Inferior parietal cortex (tissue), 1 donor: ENCODE data around the gene DPT.

Source experiments
- DNase-seq: peaks from one replicate; pipeline ENCODE4 v3.0.0-alpha.2; 2016; ENCODE audit errors: extremely low spot score

Gene DPT

DNA sequence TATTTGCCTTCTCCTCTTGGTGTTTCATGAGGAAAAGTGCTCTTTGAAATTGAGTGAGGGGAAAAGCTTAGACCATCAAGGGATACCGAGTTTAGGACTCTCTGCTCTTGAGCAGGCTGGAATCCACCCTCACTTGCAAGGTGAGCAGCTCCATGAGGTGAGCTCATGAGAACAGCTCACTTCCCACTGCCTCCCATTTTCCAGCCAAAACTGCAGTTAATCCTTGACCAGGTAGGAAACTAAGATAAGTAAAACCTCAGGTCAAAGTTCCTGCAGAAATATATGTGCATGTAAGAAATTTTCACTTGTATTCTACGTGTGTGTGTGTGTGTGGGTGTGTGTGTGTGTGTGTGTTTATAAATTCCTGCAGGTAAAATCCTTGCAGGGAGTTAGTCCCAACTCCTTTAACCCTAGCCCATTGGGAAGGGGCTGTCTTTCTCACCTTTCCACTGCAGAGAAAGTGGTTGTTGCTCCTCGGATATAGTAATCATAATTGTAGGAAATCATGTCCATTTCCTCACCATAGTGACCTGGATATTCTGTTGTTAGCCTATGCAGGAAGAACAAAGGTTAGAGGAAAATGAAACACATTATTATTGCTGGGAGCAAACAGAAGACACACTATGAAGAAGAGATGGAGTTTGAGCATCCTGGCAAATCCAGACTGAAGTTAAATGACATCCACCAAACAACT lies 28.3 kb downstream of the DPT start:
- DNase-seq = no peak

- no peak for DNase-seq
These were observed 30.6 kb downstream of the DPT start for GRCh38 chr1:168698453-168698852.

- no peak for DNase-seq
These were observed 31.5 kb downstream of the DPT start for GRCh38 chr1:168697356-168698126.

GRCh38 chr1:168696125-168696760 lies 32.8 kb downstream of the DPT start:
- DNase-seq = no peak

DNA sequence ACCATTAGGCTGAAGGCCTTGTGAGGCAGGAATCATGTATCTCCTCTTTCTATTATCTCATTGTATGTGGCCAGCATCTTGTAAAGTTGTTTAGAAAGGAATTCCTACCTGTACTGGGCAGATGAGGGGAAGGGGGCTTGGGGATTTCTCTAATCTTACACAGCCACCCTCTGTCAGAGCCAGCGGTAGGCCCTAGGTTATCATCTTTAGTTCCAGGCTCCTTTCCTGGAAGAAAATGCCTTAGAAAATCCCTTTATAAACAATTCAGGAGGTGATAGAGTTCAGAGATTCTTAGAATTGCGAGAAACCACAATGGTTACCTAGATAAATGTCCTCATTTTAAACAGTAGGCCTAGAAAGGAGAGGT lies 35.2 kb downstream of the DPT start:
- DNase-seq = no peak

DNA sequence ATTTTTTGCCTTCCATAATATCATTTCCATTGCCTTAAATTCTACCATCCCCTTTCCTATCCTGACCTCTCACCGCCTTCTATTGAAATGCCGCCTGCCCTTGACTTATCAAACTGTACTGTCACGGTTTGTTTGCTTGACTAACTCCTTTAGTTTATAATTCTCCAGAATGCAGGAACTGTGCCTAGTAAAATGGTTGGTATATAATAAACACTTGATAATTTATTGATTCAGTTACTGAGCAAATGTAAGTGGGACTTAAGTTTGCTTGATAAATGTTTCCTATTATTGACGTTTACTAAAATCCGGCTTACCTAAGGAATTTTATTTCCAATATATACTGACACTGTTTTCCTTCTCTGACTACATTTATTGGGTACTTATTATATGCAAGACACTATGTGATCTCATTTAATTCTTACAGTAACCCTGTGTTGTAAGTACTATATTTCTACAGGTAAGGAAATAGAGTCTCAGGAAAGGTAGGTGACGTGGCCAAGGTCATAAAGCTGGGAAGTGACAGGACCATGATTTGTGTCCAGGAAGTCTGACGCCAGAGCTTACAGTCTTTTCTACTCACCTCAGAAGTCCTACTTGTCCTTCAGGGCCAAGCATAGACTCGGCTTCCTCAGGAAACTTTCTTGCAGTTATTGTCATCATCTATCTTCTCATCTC lies 35.7 kb downstream of the DPT start:
- no peak for DNase-seq

GRCh38 chr1:168692472-168692871 lies 36.5 kb downstream of the DPT start:
- DNase-seq = no peak

DNA sequence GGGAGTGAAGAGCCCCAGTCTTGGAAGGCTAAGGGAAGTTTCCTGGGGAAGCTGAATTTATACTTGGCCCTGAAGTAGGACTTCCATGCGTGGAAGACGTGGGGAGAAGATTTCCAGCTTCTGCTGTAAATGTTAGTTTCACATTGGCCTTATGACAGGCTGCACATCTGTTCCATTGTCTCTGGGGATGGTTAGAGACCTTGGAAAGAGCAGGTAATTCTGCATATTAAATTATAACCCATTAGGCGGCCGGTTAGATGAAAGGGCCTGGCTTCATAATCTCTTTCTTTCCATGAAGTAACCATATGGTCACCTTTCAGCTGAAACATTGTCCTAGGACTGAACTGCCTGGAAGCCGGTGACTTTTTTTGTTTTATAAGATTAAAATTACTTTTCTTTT lies 37.5 kb downstream of the DPT start:
- DNase-seq = no peak

DNA sequence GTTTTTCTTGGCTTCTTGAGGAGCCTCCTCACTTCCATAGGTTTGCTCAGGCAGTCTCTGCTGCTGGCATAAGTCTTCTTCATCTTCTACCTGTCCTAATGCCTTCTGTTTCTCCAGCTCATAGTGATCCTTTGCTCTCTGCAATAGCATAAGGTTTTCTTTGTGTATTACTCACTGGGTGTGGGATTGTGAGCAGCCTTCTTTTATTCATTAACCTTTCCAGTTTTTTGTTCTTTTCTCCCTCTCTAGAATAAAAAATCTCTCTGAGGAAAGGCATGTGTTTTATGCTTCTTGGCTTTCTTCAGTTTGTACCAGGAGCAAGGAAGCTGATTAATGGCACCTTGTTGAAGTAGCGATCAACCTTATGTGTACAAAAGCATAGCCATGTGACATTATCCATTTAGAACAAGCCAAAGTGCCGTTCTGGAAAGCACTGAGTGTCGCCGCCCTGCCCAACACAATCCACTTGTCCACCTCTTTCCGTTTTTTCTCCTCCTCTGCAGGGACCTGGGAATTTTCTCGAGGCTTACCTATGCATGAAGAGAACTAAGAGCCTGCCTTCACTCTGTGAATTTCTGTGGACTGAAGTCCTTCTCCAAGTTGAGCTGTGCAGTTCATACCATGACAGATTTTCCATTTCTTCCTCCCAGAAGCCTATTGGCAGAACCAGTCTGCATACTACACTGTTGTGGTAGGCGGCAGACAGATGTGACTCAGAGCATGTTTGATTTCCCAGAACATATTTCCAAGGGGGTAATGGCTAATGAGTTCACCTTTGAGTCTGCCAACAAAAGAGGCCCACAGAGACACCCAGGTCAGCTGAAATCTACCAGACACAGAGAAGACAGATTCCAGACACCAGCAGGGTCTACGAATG lies 39.0 kb downstream of the DPT start:
- DNase-seq = no peak

GRCh38 chr1:168689327-168689657 lies 39.7 kb downstream of the DPT start:
- no peak for DNase-seq

- peak; percentile 31 for DNase-seq
These were observed 40.2 kb downstream of the DPT start for GRCh38 chr1:168688644-168689326.

DNA sequence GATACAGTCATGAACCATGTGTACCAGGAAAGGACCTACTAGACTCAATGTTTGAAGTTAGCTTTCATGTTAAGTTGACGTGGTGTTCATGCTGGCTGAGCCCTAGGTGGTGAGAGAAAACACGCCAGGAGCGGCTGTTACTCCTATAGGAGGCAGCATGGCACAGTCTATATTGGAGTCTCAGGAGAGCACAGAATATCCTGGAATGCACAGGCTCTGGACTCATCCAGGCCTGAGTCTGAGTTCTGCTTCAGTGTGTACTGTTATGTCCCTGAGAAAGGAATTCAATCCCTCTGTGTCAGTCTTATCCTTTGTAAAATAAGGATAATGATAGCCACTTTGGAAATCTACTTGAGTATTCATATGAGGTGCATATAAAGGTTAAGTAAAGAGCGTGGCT lies 41.2 kb downstream of the DPT start:
- no peak for DNase-seq

DNA sequence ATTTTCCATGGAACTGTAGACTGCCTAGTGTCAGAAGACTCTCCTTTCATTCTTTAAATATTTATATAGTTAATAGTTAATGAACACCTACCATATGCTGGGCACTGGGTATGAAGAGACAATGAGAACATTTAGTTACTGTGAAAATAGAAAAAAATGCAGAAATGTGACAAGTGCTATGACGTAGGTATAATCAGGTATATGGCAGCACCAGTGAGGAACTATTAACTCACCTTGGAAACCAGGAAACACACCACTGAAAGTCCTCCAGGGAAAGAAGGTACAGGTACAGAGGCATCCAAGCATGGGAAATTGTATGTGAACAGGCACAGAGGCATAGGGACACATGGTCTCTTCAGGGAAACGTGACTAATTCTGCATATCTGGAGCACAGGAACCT lies 42.3 kb downstream of the DPT start:
- no peak for DNase-seq

GRCh38 chr1:168683871-168684270 lies 45.1 kb downstream of the DPT start:
- no peak for DNase-seq

DNA sequence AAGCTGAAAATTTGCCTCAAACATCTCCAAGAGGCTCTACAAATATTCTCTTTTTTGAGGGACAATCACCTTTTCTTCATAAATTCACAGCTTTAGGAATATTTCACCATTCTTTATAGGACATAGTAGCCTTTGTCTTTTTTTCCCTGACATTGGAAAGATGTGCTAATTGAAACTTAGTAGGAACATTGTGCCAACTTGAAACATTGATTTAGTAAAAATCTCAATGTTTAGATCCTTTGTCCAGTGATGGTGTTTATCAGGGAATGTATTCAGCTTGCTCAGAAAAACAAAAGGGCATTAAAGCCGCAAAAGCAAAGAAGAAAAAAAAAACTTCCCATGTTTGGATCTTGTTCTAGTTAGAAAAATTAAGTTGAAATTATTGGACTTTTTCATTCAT lies 52.1 kb downstream of the DPT start:
- no peak for DNase-seq

DNA sequence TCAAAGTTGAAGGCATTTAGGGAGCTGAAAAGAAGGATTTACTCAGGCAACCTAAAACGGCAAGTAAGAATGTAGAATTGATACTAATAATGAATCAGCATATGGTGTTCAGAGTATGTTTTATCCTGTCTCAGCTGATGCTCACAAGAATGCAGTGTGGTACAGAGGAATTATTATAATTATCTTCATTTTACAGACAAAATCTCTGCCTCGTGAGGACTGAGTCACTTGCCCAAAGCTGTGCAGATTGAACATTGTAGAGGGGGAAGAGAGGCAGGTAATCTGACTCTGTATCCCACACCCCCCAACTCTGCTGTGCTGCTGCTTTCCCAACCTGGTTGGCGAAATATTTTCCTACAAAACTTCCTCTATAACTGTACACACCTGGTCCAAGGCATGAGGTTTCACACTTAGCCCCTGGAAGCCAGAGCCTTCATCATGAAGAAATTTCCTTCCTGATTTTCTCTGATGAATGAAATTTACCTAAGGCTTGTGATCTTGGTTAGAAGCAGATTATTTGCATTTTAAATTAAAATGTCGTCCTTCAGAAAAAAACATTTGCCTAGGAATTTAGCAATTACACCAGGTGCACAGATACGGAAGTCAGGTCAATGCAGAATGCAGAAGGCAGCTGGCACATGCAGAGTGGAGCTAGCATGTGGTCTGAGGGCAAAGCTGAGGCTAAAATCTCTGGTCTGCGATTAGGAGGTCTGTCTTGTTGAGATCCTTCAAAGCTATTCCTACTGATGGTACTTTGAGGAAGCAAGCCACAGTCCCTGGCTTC lies 52.8 kb downstream of the DPT start:
- DNase-seq = no peak

DNA sequence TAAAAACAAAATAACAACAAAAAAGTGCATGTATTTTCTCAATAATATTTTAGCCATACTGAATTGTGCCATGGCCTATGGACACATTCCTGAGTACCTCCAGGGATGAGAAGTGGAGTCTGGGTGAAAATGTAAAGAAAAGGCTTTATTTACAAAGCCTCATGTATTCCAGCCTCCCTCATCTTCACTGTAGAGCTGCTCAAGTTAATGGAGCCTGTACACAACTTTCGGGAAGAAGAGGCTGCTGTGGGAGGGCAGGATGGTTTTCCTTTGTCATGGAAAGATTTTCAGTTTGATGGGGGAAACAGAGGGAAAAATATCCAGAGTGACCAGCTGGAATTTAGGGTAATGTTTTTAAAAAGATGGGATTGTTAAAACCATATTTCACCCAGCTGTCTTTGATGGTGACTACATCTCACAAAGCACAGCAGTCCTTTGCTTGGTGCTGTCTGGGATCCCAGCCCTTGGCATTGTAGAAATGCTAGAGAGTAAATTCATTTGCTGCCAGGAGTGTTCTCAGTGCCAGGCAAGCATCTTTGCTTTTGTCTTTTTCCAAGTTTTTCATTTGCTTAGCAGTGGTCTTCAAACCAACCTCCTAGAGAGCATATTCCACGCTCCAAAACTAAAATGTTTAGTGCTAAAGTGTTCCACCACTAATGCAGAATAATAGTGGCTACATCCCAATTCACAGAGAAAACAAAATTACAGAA lies 54.9 kb downstream of the DPT start:
- peak; percentile 35 for DNase-seq

DNA sequence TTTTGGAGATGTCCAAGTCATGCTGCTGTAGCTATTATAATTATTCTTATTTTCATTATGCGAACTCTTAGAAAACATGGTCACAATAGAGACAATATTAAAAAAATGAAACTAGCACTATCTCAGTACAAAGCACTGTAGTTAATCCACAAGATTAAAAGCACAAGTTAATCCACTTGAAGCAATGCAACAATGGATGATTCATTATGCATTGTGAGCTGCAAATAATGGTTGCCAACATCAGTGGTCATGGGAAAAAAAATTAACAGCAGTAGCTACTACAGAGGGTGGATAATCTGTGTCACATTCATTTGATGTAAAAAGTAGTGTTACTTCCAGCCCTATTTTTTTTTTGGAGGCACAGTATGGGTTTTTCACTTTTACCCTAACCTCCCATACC lies 56.7 kb downstream of the DPT start:
- DNase-seq = no peak

- no peak for DNase-seq
These were observed 57.2 kb downstream of the DPT start for GRCh38 chr1:168671782-168672181.

DNA sequence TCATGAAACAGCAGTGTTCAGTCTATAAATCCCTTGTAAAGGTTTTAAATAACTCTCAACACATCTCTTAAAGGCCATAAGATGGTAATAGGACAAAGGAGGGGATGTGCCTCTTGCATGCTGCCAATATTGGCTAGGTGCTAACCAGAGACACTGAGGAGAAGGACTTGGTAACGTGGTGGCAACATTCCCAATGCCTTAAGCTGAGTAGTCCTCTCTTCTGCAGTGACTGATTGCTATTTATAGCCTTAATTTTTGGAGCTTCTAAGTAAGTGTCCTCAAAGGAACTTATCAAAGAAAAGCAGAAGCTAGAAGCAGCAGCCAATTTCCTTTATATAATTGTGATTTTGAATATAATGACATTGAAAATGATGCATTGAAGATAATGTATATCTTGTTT lies 63.0 kb downstream of the DPT start:
- no peak for DNase-seq
